ENCODE measurements around the gene ACAN.

DNA sequence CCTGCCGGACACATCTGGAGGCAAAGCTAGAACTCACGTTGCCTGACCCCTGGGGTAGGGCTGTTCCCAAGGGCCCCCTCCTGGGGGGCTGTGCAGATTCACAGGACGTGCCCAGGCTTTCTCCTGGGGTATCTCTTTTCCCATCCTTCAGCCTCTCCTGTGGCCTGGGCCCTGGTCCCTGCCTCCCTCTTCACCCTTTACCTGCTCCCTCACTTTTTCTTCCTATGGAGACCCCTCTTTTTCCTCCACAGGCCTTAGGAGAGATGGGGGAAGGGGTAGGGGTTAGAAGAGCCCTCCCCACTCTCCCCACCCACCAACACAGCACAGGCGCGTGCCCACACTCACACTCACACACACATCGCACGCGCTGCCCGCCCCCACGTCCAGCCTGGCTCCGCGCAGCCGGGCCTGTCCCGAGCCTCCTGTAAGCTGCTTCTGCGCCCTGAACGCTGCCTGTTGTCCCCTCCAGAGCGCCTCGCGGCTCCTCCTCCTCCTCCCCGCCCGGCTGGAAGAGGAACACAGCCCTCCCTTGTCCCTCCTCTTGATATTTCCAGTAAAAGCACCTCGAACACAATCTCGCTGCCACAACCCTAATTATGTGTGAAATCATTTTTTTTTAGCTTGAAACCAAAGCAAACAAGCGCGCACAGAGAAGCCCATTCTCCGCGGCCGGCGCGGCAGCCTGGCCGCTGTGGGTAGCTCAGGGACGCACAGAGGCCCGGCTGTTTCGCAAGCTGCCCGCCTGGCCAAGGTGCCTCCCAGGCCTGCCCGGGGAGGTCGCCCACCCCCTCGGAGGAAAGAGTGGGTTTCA, 33.9 kb upstream of the ACAN start:
- no peak for TF ChIP-seq GABPA (IDR thresholded peaks at IDR 0.05; ENCODE audit: low read depth)
- TF ChIP-seq, protein P1, sequence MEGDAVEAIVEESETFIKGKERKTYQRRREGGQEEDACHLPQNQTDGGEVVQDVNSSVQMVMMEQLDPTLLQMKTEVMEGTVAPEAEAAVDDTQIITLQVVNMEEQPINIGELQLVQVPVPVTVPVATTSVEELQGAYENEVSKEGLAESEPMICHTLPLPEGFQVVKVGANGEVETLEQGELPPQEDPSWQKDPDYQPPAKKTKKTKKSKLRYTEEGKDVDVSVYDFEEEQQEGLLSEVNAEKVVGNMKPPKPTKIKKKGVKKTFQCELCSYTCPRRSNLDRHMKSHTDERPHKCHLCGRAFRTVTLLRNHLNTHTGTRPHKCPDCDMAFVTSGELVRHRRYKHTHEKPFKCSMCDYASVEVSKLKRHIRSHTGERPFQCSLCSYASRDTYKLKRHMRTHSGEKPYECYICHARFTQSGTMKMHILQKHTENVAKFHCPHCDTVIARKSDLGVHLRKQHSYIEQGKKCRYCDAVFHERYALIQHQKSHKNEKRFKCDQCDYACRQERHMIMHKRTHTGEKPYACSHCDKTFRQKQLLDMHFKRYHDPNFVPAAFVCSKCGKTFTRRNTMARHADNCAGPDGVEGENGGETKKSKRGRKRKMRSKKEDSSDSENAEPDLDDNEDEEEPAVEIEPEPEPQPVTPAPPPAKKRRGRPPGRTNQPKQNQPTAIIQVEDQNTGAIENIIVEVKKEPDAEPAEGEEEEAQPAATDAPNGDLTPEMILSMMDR (IDR thresholded peaks at IDR 0.05; ENCODE audit: insufficient read depth, low read length): no peak
